GM18526 (cell line): ENCODE results near the gene CTBP1.
A peak's percentile ranks its signal among the peaks of the same experiment; 100 is the strongest.

Experiments used
- POLR2A ChIP-seq: IDR thresholded peaks from 3 replicates; pipeline ENCODE4 v1.6.1; 2011; ENCODE audit not compliant: insufficient read length; ENCODE audit errors: extremely low read depth

The CTBP1 gene

GRCh38 chr4:1261107-1261928 is 12.4 kb upstream of the CTBP1 start:
- no peak for TF ChIP-seq POLR2A

GRCh38 chr4:1260418-1261106 is 11.6 kb upstream of the CTBP1 start:
- no peak for TF ChIP-seq POLR2A

- TF ChIP-seq POLR2A, result no peak
Observed at GRCh38 chr4:1259966-1260365, 11.0 kb upstream of the CTBP1 start.

GRCh38 chr4:1258457-1258856 is 9.5 kb upstream of the CTBP1 start:
- no peak for TF ChIP-seq POLR2A

GRCh38 chr4:1255699-1256098 is 6.8 kb upstream of the CTBP1 start:
- TF ChIP-seq POLR2A, result no peak

- no peak for TF ChIP-seq POLR2A
Observed at GRCh38 chr4:1255151-1255550, 6.2 kb upstream of the CTBP1 start.

GRCh38 chr4:1253831-1254230 is 4.9 kb upstream of the CTBP1 start:
- TF ChIP-seq POLR2A, result no peak

- no peak for TF ChIP-seq POLR2A
Observed at GRCh38 chr4:1252928-1253492, 4.1 kb upstream of the CTBP1 start.

- TF ChIP-seq POLR2A, result no peak
Observed at GRCh38 chr4:1251773-1252066, 2.8 kb upstream of the CTBP1 start.

GRCh38 chr4:1250921-1251772 is 2.2 kb upstream of the CTBP1 start:
- TF ChIP-seq POLR2A, result no peak

GRCh38 chr4:1250527-1250812 is 1.5 kb upstream of the CTBP1 start:
- TF ChIP-seq POLR2A, result no peak

- TF ChIP-seq POLR2A, result no peak
Observed at GRCh38 chr4:1249731-1250526, 999 bp upstream of the CTBP1 start.

- TF ChIP-seq POLR2A, result peak; percentile 56
Observed at GRCh38 chr4:1249148-1249730, 309 bp upstream of the CTBP1 start.

- TF ChIP-seq POLR2A, result no peak
Observed at GRCh38 chr4:1247864-1248244, 1.1 kb downstream of the CTBP1 start.
